SK-N-SH treated with all-trans-retinoic acid at 6 μM for 48 hours (cell line): ENCODE measurements around the gene C6orf163.

Experiments
- CREB5 ChIP-seq: fragments of 250-450 bp; sonication (Bioruptor Pico); IDR thresholded peaks from 2 replicates; pipeline ENCODE4 v1.5.1; 2020; ENCODE audit warnings: low read depth, mild to moderate bottlenecking, moderate library complexity
- OSR1 ChIP-seq: fragments of 250-450 bp; sonication (Bioruptor Pico); IDR thresholded peaks from 2 replicates; pipeline ENCODE4 v1.8.0; 2022; ENCODE audit warnings: moderate library complexity, mild to moderate bottlenecking, inconsistent platforms
- SNAI2 ChIP-seq: fragments of 250-450 bp; sonication (Bioruptor Pico); IDR thresholded peaks from 2 replicates; pipeline ENCODE4 v1.5.0; 2020; ENCODE audit warnings: mild to moderate bottlenecking, moderate library complexity
- ZC3H10 ChIP-seq: fragments of 250-450 bp; sonication (Bioruptor Pico); IDR thresholded peaks from 2 replicates; pipeline ENCODE4 v1.5.1; 2021; ENCODE audit warnings: mild to moderate bottlenecking, moderate library complexity
- ZFP30 ChIP-seq: fragments of 450-650 bp; formaldehyde crosslinking; IDR thresholded peaks from 2 replicates; pipeline ENCODE4 v1.5.0; 2022; ENCODE audit warnings: mild to moderate bottlenecking, moderate library complexity
- ZNF8 ChIP-seq: fragments of 450-650 bp; formaldehyde crosslinking; IDR thresholded peaks from 2 replicates; pipeline ENCODE4 v1.5.0; 2020; ENCODE audit warnings: mild to moderate bottlenecking, moderate library complexity

- TF ChIP-seq SNAI2 (CRISPR knock-in tag) (no peak), ZFP30 (CRISPR knock-in tag) (no peak), ZNF8 (CRISPR knock-in tag) (no peak), OSR1 (CRISPR knock-in tag) (no peak), ZC3H10 (CRISPR knock-in tag) (no peak), CREB5 (CRISPR knock-in tag) (no peak)
Measured at GRCh38 chr6:87401832-87402231, 57.2 kb downstream of the C6orf163 start.
